Uterus (tissue), 2 donors: Measurements from ENCODE around the gene GLCE.

Experiments used
- CTCF ChIP-seq, 4 experiments: fragments of 200-600 bp in 2 of 4; fragments of 450-650 bp in 2 of 4; sonication (generic) in 2 of 4; IDR thresholded peaks; one replicate each; pipeline ENCODE4 v1.5.1; 2016 to 2019; ENCODE audit warnings: antibody characterized with exemption in 4 of 4, mild to moderate bottlenecking in 2 of 4, moderate library complexity in 1 of 4
- POLR2A ChIP-seq, 2 donors: fragments of 450-650 bp; IDR thresholded peaks; one replicate each; pipeline ENCODE4 v1.6.1; 2016; ENCODE audit warnings: antibody characterized with exemption in 2 of 2, mild to moderate bottlenecking in 1 of 2, moderate library complexity in 1 of 2

GRCh38 chr15:69210574-69210973 lies 50.1 kb downstream of the GLCE start:
- no peak for TF ChIP-seq CTCF (IDR thresholded peaks at IDR 0.05)
- TF ChIP-seq POLR2A (IDR thresholded peaks at IDR 0.05): no peak
